Caco-2 (cell line): ENCODE measurements around the gene P3H2. TPM values are rescaled to one million over a fixed set of nuclear protein-coding genes. Genes with fewer than 3 reads are reported as not detected.

Experiments
- BruUV-seq: library from RNA; stranded (reverse); fragments of 400-500 nt; replicated peaks from 2 replicates; lab custom pipeline; 2021; lab: Mats Ljungman, UMichigan
- CTCF ChIA-PET: fragments of 300-600 bp; sonication (Branson Sonifier 250); formaldehyde crosslinking; loops from one replicate; lab custom pipeline; 2022; ENCODE audit warnings: antibody characterized with exemption; lab: Charles Lee
- POLR2A ChIA-PET: fragments of 300-600 bp; sonication (Branson Sonifier 250); formaldehyde crosslinking; loops from one replicate; lab custom pipeline; 2022; ENCODE audit warnings: antibody characterized with exemption; lab: Charles Lee
- DNase-seq, 2 experiments: peaks; one replicate each; pipeline versions ENCODE4 v3.0.0 to v3.0.0-alpha.2; 2020 to 2022
- H3K27me3 ChIP-seq: replicated peaks from 2 replicates; pipeline ENCODE4 v1.6.0; 2011; ENCODE audit warnings: low read length; ENCODE audit not compliant: control insufficient read depth, insufficient read depth
- H3K36me3 ChIP-seq: 2 replicates; pipeline ENCODE4 v1.5.1; 2011; ENCODE audit warnings: low read length; ENCODE audit not compliant: control insufficient read depth, insufficient read depth
- H3K4me1 ChIP-seq: fragments of 250-450 bp; sonication (Bioruptor Pico); 2 replicates; pipeline ENCODE4 v1.5.1; 2020; ENCODE audit warnings: mild to moderate bottlenecking
- H3K4me3 ChIP-seq: 2 replicates; pipeline ENCODE4 v1.5.1; 2011; ENCODE audit warnings: low read depth, mild to moderate bottlenecking, control low read depth, low read length
- H3K9me3 ChIP-seq: fragments of 250-450 bp; sonication (Bioruptor Pico); 2 replicates; pipeline ENCODE4 v1.5.1; 2020; ENCODE audit warnings: mild to moderate bottlenecking, moderate library complexity
- H3K27ac Mint-ChIP-seq: one replicate; pipeline ENCODE4 v1.8.0; 2022; ENCODE audit warnings: mixed read lengths; ENCODE audit not compliant: unreplicated experiment
- H3K27me3 Mint-ChIP-seq: one replicate; pipeline ENCODE4 v1.8.0; 2022; ENCODE audit warnings: mixed read lengths; ENCODE audit not compliant: insufficient read depth, unreplicated experiment
- H3K36me3 Mint-ChIP-seq: one replicate; pipeline ENCODE4 v1.8.0; 2022; ENCODE audit warnings: mild to moderate bottlenecking, mixed read lengths; ENCODE audit not compliant: insufficient read depth, unreplicated experiment
- H3K4me1 Mint-ChIP-seq: one replicate; pipeline ENCODE4 v1.8.0; 2022; ENCODE audit warnings: low read depth, mixed read lengths; ENCODE audit not compliant: unreplicated experiment
- H3K4me3 Mint-ChIP-seq: one replicate; pipeline ENCODE4 v1.8.0; 2022; ENCODE audit warnings: mild to moderate bottlenecking, moderate library complexity, mixed read lengths; ENCODE audit not compliant: unreplicated experiment
- H3K9me3 Mint-ChIP-seq: one replicate; pipeline ENCODE4 v1.8.0; 2022; ENCODE audit warnings: mixed read lengths; ENCODE audit not compliant: unreplicated experiment
- intact Hi-C: fragments of 100-400 bp; cut with micrococcal nuclease; formaldehyde crosslinking; loops from one replicate; pipeline ENCODE4 v1.10.0; 2022; ENCODE audit not compliant: unreplicated experiment
- total RNA-seq: library from RNA; stranded (reverse); gene quantifications from 2 replicates; pipeline ENCODE4 v1.2.3, GENCODE V29; 2022
- TF ChIP-seq, protein P1 (sequence below), 2 experiments: fragments of 200-600 bp in 1 of 2; IDR thresholded peaks; 1 replicate in 1 of 2; 2 replicates in 1 of 2; pipeline versions ENCODE4 v1.5.1 to v1.8.0; 2011 to 2022; ENCODE audit warnings: antibody characterized with exemption in 1 of 2, control low read depth in 1 of 2, inconsistent platforms in 1 of 2, low read depth in 1 of 2, low read length in 1 of 2, mild to moderate bottlenecking in 1 of 2, moderate library complexity in 1 of 2; ENCODE audit not compliant: insufficient read depth in 1 of 2, severe bottlenecking in 1 of 2, unreplicated experiment in 1 of 2

P3H2 gene
- total RNA-seq, 1 experiment from 2014 or later = 55.8 TPM

DNA sequence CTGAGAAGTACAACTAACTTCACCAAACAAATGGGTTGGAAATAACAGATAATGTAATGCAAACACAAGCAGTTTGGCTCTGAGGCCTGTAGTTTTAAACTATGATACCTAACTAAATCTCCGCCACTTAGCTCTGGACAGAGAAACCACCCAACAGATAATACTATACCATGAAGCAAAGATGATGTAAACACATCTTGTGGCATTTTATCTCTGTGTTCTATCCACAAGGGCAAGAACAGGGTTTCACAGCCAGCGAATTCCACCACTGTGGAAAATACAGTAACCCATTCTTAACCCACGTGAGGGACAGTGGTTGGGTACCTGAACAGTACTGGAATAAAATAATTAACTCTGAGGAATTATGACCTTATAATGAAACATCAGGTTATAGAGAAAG is 93.6 kb downstream of the P3H2 start:
- no peak overlapping the region for H3K4me3 ChIP-seq
- H3K4me1 Mint-ChIP-seq = peaks cover 2% of the 10 kb centered on the region
- intact Hi-C loops = no loop called here
- TF ChIP-seq, protein P1, sequence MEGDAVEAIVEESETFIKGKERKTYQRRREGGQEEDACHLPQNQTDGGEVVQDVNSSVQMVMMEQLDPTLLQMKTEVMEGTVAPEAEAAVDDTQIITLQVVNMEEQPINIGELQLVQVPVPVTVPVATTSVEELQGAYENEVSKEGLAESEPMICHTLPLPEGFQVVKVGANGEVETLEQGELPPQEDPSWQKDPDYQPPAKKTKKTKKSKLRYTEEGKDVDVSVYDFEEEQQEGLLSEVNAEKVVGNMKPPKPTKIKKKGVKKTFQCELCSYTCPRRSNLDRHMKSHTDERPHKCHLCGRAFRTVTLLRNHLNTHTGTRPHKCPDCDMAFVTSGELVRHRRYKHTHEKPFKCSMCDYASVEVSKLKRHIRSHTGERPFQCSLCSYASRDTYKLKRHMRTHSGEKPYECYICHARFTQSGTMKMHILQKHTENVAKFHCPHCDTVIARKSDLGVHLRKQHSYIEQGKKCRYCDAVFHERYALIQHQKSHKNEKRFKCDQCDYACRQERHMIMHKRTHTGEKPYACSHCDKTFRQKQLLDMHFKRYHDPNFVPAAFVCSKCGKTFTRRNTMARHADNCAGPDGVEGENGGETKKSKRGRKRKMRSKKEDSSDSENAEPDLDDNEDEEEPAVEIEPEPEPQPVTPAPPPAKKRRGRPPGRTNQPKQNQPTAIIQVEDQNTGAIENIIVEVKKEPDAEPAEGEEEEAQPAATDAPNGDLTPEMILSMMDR (IDR thresholded peaks at IDR 0.05; ENCODE audit: insufficient read depth in 1 of 2, low read depth in 1 of 2, low read length in 1 of 2, severe bottlenecking in 1 of 2, unreplicated experiment in 1 of 2) = no peak
- H3K36me3 ChIP-seq = no peaks in the 10 kb centered on the region
- no peaks in the 10 kb centered on the region for H3K36me3 Mint-ChIP-seq
- H3K9me3 ChIP-seq = no peaks in the 10 kb centered on the region
- H3K4me3 Mint-ChIP-seq = no peak overlapping the region
- no TSS peak for BruUV-seq
- ChIA-PET POLR2A (no interaction called here), CTCF (no interaction called here)
- H3K27ac Mint-ChIP-seq = no peak overlapping the region
- no peaks in the 10 kb centered on the region for H3K27me3 Mint-ChIP-seq
- no peaks in the 10 kb centered on the region for H3K4me1 ChIP-seq
- no peaks in the 10 kb centered on the region for H3K9me3 Mint-ChIP-seq
- H3K27me3 ChIP-seq = no peaks in the 10 kb centered on the region
- no peak for DNase-seq

DNA sequence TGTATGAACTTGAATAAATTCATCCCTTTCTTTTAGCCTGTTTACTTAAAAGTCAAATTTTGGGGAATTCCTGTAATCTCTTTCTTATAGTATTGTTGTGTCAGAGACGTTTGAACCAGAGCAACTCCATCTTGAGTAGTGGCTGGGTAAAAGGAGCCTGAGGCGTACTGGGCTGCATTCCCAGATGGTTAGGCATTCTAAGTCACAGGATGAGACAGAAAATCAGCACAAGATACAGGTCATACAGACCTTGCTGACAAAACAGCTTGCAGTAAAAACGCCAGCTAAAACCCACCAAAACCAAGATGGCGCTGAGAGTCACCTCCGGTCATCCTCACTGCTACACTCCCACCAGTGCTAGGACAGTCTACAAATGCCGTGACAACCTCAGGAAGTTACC is 94.5 kb downstream of the P3H2 start:
- ChIA-PET POLR2A (no interaction called here), CTCF (no interaction called here)
- Histone ChIP-seq H3K36me3 (no peaks in the 10 kb centered on the region), H3K27me3 (no peaks in the 10 kb centered on the region), H3K4me1 (no peaks in the 10 kb centered on the region), H3K9me3 (no peaks in the 10 kb centered on the region), H3K4me3 (no peak overlapping the region)
- BruUV-seq = no TSS peak
- Mint-ChIP-seq H3K9me3 (no peaks in the 10 kb centered on the region), H3K4me1 (no peaks in the 10 kb centered on the region), H3K27ac (no peak overlapping the region), H3K27me3 (no peaks in the 10 kb centered on the region), H3K36me3 (no peaks in the 10 kb centered on the region), H3K4me3 (no peak overlapping the region)
- intact Hi-C loops = no loop called here
- DNase-seq = no peak
- TF ChIP-seq, protein P1 (IDR thresholded peaks at IDR 0.05; ENCODE audit: insufficient read depth in 1 of 2, low read depth in 1 of 2, low read length in 1 of 2, severe bottlenecking in 1 of 2, unreplicated experiment in 1 of 2) = no peak

DNA sequence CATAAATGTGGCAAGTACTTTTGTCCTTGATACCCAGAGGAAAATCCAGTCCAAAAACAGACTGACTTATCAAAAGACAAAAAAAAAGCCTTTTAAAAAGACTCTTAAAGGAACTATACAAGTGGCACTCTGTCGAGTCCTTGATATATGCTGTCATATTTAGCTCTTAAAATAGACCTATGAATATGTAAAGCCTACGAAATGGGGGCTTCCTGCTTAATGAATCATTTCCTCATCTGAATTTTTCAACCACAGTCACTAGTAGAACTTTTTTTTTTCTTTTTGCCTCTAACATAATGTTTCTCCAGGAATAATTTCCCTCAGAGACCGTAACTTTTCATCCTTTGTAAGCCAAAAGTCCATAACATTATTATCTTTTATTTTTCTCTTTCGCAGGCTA is 95.8 kb downstream of the P3H2 start:
- Mint-ChIP-seq H3K27me3 (no peaks in the 10 kb centered on the region), H3K27ac (no peak overlapping the region), H3K9me3 (no peaks in the 10 kb centered on the region), H3K4me1 (no peaks in the 10 kb centered on the region), H3K36me3 (no peaks in the 10 kb centered on the region), H3K4me3 (no peak overlapping the region)
- Histone ChIP-seq H3K36me3 (no peaks in the 10 kb centered on the region), H3K4me3 (no peak overlapping the region), H3K9me3 (no peaks in the 10 kb centered on the region), H3K27me3 (no peaks in the 10 kb centered on the region), H3K4me1 (no peaks in the 10 kb centered on the region)
- DNase-seq = no peak
- ChIA-PET CTCF (no interaction called here), POLR2A (no interaction called here)
- TF ChIP-seq, protein P1 (IDR thresholded peaks at IDR 0.05; ENCODE audit: insufficient read depth in 1 of 2, low read depth in 1 of 2, low read length in 1 of 2, severe bottlenecking in 1 of 2, unreplicated experiment in 1 of 2) = no peak
- intact Hi-C loops = no loop called here
- BruUV-seq = no TSS peak
